Natural killer cell (primary cell): ENCODE results near the gene P3H2. TPM values are rescaled to one million over a fixed set of nuclear protein-coding genes. Genes with fewer than 3 reads are reported as not detected.
"Not testable (repeated sequence)": the region's sequence is repeated elsewhere in the genome, so short reads cannot be mapped to it uniquely, and the experiment has no call there.

Experiments used
- ATAC-seq, 3 donors: fragments of 150-1000 bp in 2 of 3; fragments of 200-7000 bp in 1 of 3; cut with Tn5 transposase; 1 replicate in 1 of 3; 2 replicates in 2 of 3; pipeline ENCODE4 v1.10.0; 2021; ENCODE audit warnings: mild to moderate bottlenecking in 2 of 3, moderate library complexity in 2 of 3
- DNase-seq, 2 donors: peaks; one replicate each; pipeline versions ENCODE4 v3.0.0 to v3.0.0-alpha.2; 2013 to 2021; ENCODE audit warnings: mixed read lengths in 1 of 2
- H3K27ac ChIP-seq: one replicate; pipeline ENCODE4 v1.5.1; 2013; ENCODE audit warnings: mild to moderate bottlenecking, low read length
- H3K27me3 ChIP-seq: one replicate; pipeline ENCODE4 v1.6.1; 2013; ENCODE audit warnings: low read length; ENCODE audit not compliant: control insufficient read depth, insufficient read depth
- H3K36me3 ChIP-seq: one replicate; pipeline ENCODE4 v1.6.1; 2013; ENCODE audit warnings: low read length; ENCODE audit not compliant: control insufficient read depth, insufficient read depth
- H3K4me1 ChIP-seq: one replicate; pipeline ENCODE4 v1.6.1; 2013; ENCODE audit warnings: low read length; ENCODE audit not compliant: control insufficient read depth, insufficient read depth
- H3K4me3 ChIP-seq: one replicate; pipeline ENCODE4 v1.5.1; 2013; ENCODE audit warnings: low read length
- H3K9me3 ChIP-seq: one replicate; pipeline ENCODE4 v1.6.1; 2013; ENCODE audit warnings: low read length; ENCODE audit not compliant: control insufficient read depth, insufficient read depth
- H3K27ac Mint-ChIP-seq, 2 donors: one replicate each; pipeline ENCODE4 v1.8.0; 2022; ENCODE audit warnings: mild to moderate bottlenecking in 2 of 2, mixed read lengths in 2 of 2, moderate library complexity in 1 of 2
- H3K27me3 Mint-ChIP-seq, 2 donors: one replicate each; pipeline ENCODE4 v1.8.0; 2022; ENCODE audit warnings: low read depth in 2 of 2, mixed read lengths in 2 of 2
- H3K36me3 Mint-ChIP-seq: one replicate; pipeline ENCODE4 v1.8.0; 2022; ENCODE audit warnings: mixed read lengths
- H3K4me1 Mint-ChIP-seq, 2 donors: one replicate each; pipeline ENCODE4 v1.8.0; 2022; ENCODE audit warnings: mixed read lengths in 2 of 2
- H3K4me3 Mint-ChIP-seq: one replicate; pipeline ENCODE4 v1.8.0; 2022; ENCODE audit warnings: mild to moderate bottlenecking, moderate library complexity, mixed read lengths
- H3K9me3 Mint-ChIP-seq, 2 donors: one replicate each; pipeline ENCODE4 v1.8.0; 2022; ENCODE audit warnings: mixed read lengths in 2 of 2
- CTCF ChIP-seq: fragments of 200-600 bp; IDR thresholded peaks from one replicate; pipeline ENCODE4 v1.8.0; 2022; ENCODE audit warnings: antibody characterized with exemption
- WGBS: methylation state at CpG from one replicate; pipeline ENCODE4 v1.1.7; 2013; ENCODE audit warnings: missing lambda C conversion rate; ENCODE audit not compliant: insufficient coverage; 5-methylcytosine and 5-hydroxymethylcytosine counted together
- intact Hi-C: fragments of 100-400 bp; cut with micrococcal nuclease; formaldehyde crosslinking; loops from one replicate; pipeline ENCODE4 v1.14.2; 2022
- total RNA-seq, 4 donors: library from RNA; stranded (reverse); fragments of 120-200 nt in 1 of 4; gene quantifications; one replicate each; pipeline versions ENCODE4 v1.2.3 to v1.2.4, GENCODE V29; 2013 to 2022

The P3H2 gene
- total RNA-seq, 3 donors from 2014 or later (not counting 1 experiment from before 2014, with no cell fraction given): 0.43 to 1.0 (median 0.64) TPM

- no peak overlapping the region for H3K4me3 ChIP-seq
- no peak for TF ChIP-seq CTCF
- Mint-ChIP-seq H3K4me3 (no peak overlapping the region), H3K4me1 (no peaks in the 10 kb centered on the region), H3K9me3 (peaks cover 0 to 2% of the 10 kb centered on the region in 2 donors), H3K27ac (no peak overlapping the region), H3K27me3 (no peaks in the 10 kb centered on the region), H3K36me3 (no peaks in the 10 kb centered on the region)
- H3K27ac ChIP-seq: no peak overlapping the region
- no peaks in the 10 kb centered on the region for H3K36me3 ChIP-seq
- ATAC-seq (no peak), DNase-seq (no peak)
- H3K27me3 ChIP-seq: no peaks in the 10 kb centered on the region
- H3K4me1 ChIP-seq: no peaks in the 10 kb centered on the region
- intact Hi-C loops: no loop called here
- no peaks in the 10 kb centered on the region for H3K9me3 ChIP-seq
- WGBS: 73% methylated on average over 3 of the region's 5 CpGs
These were observed 39.3 kb upstream of the P3H2 start for GRCh38 chr3:190159902-190160435.

DNA sequence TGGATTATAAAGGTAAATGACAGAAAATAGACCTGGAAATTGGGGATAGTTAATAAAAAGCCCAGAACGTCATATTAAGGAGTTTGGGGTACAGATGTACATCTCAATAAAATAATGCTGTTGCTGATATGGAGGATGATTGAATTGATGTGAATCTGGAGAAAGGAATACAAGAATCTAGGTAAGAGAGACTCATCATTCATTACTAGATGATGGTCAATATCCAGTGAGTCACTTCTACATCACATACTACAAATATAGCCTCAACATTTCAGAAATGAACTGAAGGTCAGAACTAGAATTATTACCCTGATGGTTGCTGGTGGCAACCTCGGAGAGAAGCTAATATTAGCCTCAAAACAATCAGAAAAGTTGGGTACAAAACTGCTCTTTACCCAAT, 37.6 kb upstream of the P3H2 start:
- no peak overlapping the region for H3K4me3 Mint-ChIP-seq
- no peak overlapping the region for H3K27ac Mint-ChIP-seq
- intact Hi-C loops: no loop called here
- no peaks in the 10 kb centered on the region for H3K36me3 ChIP-seq
- no peaks in the 10 kb centered on the region for H3K27me3 Mint-ChIP-seq
- no peaks in the 10 kb centered on the region for H3K9me3 ChIP-seq
- 50% methylated on average over 2 of the region's 2 CpGs for WGBS
- no peaks in the 10 kb centered on the region for H3K9me3 Mint-ChIP-seq
- ATAC-seq: no peak
- no peaks in the 10 kb centered on the region for H3K4me1 ChIP-seq
- TF ChIP-seq CTCF: no peak
- no peak overlapping the region for H3K27ac ChIP-seq
- H3K4me3 ChIP-seq: no peak overlapping the region
- H3K36me3 Mint-ChIP-seq: no peaks in the 10 kb centered on the region
- no peaks in the 10 kb centered on the region for H3K27me3 ChIP-seq
- DNase-seq: no peak
- H3K4me1 Mint-ChIP-seq: no peaks in the 10 kb centered on the region

GRCh38 chr3:190155752-190156151, 35.1 kb upstream of the P3H2 start:
- no peaks in the 10 kb centered on the region for H3K9me3 ChIP-seq
- no peaks in the 10 kb centered on the region for H3K9me3 Mint-ChIP-seq
- TF ChIP-seq CTCF: no peak
- H3K4me3 Mint-ChIP-seq: no peak overlapping the region
- no peaks in the 10 kb centered on the region for H3K36me3 ChIP-seq
- H3K4me1 ChIP-seq: no peaks in the 10 kb centered on the region
- no peaks in the 10 kb centered on the region for H3K36me3 Mint-ChIP-seq
- no peak overlapping the region for H3K27ac Mint-ChIP-seq
- no peak overlapping the region for H3K4me3 ChIP-seq
- no peaks in the 10 kb centered on the region for H3K4me1 Mint-ChIP-seq
- no peaks in the 10 kb centered on the region for H3K27me3 Mint-ChIP-seq
- ATAC-seq (no peak), DNase-seq (no peak)
- no peak overlapping the region for H3K27ac ChIP-seq
- WGBS: 36% methylated on average over 4 of the region's 4 CpGs
- intact Hi-C loops: no loop called here
- no peaks in the 10 kb centered on the region for H3K27me3 ChIP-seq

- WGBS: 64% methylated on average over 3 of the region's 3 CpGs
- Mint-ChIP-seq H3K36me3 (no peaks in the 10 kb centered on the region), H3K27ac (no peak overlapping the region), H3K4me3 (no peak overlapping the region), H3K9me3 (peaks cover 0 to 1% of the 10 kb centered on the region in 2 donors), H3K4me1 (no peaks in the 10 kb centered on the region), H3K27me3 (no peaks in the 10 kb centered on the region)
- no peaks in the 10 kb centered on the region for H3K4me1 ChIP-seq
- no peak overlapping the region for H3K4me3 ChIP-seq
- no peak overlapping the region for H3K27ac ChIP-seq
- no peak for DNase-seq
- H3K36me3 ChIP-seq: no peaks in the 10 kb centered on the region
- no peaks in the 10 kb centered on the region for H3K9me3 ChIP-seq
- H3K27me3 ChIP-seq: no peaks in the 10 kb centered on the region
- no peak for ATAC-seq
- TF ChIP-seq CTCF: no peak
- intact Hi-C loops: no loop called here
These were observed 30.0 kb upstream of the P3H2 start for GRCh38 chr3:190150681-190151080.

DNA sequence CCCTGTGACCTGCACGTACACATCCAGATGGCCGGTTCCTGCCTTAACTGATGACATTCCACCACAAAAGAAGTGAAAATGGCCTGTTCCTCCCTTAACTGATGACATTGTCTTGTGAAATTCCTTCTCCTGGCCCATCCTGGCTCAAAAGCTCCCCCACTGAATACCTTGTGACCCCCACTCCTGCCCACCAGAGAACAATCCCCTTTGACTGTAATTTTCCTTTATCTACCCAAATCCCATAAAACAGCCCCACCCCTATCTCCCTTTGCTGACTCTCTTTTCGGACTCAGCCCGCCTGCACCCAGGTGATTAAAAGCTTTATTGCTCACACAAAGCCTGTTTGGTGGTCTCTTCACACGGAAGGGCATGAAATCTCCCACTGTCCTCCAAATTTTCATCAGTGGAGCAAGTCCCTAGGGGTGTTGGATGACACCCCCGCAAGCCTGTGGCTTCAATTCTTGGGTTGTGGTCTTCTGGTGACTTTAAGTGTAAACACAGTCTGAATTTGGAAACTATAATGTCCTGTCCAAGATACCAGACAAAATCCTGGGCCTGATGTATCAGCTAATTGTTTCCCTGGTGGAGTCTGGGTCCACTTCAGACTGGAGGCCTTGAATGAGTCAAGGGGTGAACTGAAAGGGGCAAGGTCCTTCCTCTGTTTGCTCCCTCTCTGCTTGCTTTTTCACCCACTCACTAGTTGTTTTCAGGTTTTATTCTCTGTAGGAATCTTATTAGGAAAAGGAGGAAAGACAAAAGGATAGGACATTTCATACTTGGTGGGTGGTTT, 29.3 kb upstream of the P3H2 start:
- WGBS: 84% methylated on average over 6 of the region's 6 CpGs
- not testable (repeated sequence) for H3K27ac ChIP-seq

More for the DNA sequence above, 29.3 kb upstream of the P3H2 start:
- intact Hi-C loops, ATAC-seq, H3K36me3 ChIP-seq, H3K4me3 ChIP-seq, H3K27ac Mint-ChIP-seq, H3K9me3 ChIP-seq, H3K9me3 Mint-ChIP-seq, H3K27me3 Mint-ChIP-seq, H3K4me1 Mint-ChIP-seq, H3K4me1 ChIP-seq, H3K36me3 Mint-ChIP-seq, H3K4me3 Mint-ChIP-seq, H3K27me3 ChIP-seq, DNase-seq: not testable (repeated sequence)
